Effector memory CD8-positive, alpha-beta T cell (primary cell): Measurements from ENCODE around the gene TMEM258.
A peak's percentile ranks its signal among the peaks of the same experiment; 100 is the strongest.

Source experiments
- ATAC-seq: fragments of 150-1000 bp; cut with Tn5 transposase; replicated peaks from 2 replicates; pipeline ENCODE4 v1.10.0; 2021; ENCODE audit warnings: mild to moderate bottlenecking, moderate library complexity
- DNase-seq, 3 experiments: peaks; one replicate each; pipeline ENCODE4 v3.0.0; 2021
- H3K27ac Mint-ChIP-seq, 2 donors: one replicate each; pipeline ENCODE4 v1.8.0; 2022; ENCODE audit warnings: mild to moderate bottlenecking in 2 of 2, mixed read lengths in 2 of 2, moderate library complexity in 2 of 2
- H3K27me3 Mint-ChIP-seq, 2 donors: one replicate each; pipeline ENCODE4 v1.8.0; 2022; ENCODE audit warnings: mixed read lengths in 2 of 2
- H3K36me3 Mint-ChIP-seq: one replicate; pipeline ENCODE4 v1.8.0; 2022; ENCODE audit warnings: mild to moderate bottlenecking, moderate library complexity, mixed read lengths; ENCODE audit not compliant: insufficient read depth
- H3K4me1 Mint-ChIP-seq, 2 donors: one replicate each; pipeline ENCODE4 v1.8.0; 2022; ENCODE audit warnings: low read depth in 2 of 2, mixed read lengths in 2 of 2
- H3K4me3 Mint-ChIP-seq, 2 donors: one replicate each; pipeline ENCODE4 v1.8.0; 2022; ENCODE audit warnings: mild to moderate bottlenecking in 2 of 2, mixed read lengths in 2 of 2, moderate library complexity in 2 of 2
- H3K9me3 Mint-ChIP-seq, 2 donors: one replicate each; pipeline ENCODE4 v1.8.0; 2022; ENCODE audit warnings: mixed read lengths in 2 of 2

The TMEM258 gene

DNA sequence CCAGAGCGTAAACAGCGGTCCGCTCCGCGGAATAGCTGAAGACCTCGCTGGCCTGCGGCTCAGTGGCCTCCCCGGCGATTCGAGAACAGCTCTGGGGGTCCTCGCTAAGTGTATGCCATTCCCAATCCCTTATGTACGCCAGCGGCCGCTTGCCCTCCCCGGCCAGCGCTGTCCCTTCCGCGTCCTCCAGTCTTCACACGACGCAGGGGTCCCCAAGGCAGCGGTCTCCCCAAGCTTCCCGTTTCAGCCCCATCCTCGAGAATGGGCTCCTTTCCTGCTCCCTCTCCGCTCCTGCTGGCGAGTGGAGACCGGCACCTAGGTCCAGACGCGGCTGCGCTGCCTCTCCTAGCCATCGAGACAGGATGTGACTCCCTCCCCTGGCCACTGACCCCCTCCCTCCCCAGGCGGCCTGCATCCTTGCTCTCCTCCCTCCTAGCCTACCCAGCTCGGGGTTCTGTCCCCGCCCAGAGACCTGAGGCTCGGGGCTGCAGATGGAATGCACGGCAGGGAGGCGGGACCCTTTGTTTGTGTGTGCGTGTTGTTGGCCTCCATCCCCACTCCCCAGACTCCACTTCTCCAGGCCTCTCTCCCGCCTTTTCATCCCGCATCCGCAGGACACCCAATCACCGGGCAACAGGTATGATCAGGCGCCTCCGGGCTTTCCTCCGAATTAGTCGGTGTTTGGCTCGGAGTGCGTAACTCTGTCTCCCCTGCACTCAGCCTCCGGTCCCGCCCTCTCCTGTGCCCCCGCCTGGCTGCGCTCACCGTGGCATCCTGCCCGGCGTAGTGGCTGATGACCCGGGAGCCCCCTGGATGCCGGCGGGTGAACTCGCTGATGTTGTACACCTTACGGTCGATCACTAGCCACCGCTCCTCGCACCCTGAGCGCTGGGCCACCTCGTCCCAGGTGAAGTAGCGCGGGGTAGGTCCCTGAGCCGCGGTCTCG, 23.7 kb upstream of the TMEM258 start:
- H3K4me3 Mint-ChIP-seq, result peak overlapping the region; percentile 88 to 95
- H3K27me3 Mint-ChIP-seq, result no peaks in the 10 kb centered on the region
- ATAC-seq, result peak; percentile 77
- peak; percentile 59 to 64 (median 62) for DNase-seq
- H3K4me1 Mint-ChIP-seq, result peaks cover 11 to 16% of the 10 kb centered on the region in 2 donors
- peak overlapping the region; percentile 70 to 93 for H3K27ac Mint-ChIP-seq
- H3K9me3 Mint-ChIP-seq, result no peaks in the 10 kb centered on the region
- peaks cover 8% of the 10 kb centered on the region for H3K36me3 Mint-ChIP-seq

DNA sequence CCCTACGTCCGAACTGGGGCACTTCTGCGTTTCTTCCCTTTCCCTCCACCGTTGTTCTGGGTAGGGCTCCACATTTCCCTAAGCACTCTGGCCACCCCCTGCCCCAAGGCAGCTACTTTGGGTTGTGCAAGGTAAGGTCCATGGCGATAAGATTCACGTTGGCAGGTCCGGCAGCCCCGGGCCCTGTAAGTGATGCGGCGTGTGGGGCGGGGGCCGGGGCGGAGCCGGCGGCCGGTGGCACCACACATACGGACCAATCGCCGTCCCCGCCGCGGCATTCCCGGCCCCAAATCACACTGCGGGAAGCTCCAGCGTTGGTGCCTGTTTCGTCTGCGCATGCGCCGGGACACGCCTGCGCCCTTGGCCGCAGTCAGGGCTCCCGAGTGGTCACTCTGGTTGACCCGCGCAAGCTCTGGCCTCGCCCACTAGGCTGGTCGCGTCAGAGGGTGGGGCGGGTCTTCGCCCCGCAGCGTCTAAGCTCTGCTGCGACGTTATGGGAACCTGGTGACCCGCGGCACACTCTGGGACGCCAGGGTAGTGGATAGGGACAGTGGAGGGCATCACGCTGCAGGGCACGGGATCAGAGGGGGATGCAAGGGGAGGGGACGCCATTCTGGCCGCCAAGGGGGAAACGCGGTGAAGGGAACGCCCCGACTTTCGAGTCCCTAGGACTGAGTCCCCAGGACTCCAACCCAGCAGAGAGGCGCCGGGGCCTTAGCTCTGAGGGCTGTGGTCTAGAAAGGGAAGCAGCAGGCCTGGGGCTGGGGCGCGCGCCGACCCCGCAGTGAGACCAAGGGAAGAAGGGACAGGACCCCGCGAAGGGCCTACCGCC, 22.8 kb upstream of the TMEM258 start:
- Mint-ChIP-seq H3K27ac (peak overlapping the region; percentile 70 to 93), H3K27me3 (no peaks in the 10 kb centered on the region), H3K9me3 (no peaks in the 10 kb centered on the region), H3K36me3 (peaks cover 8% of the 10 kb centered on the region), H3K4me3 (peak overlapping the region; percentile 88 to 95), H3K4me1 (peaks cover 11 to 16% of the 10 kb centered on the region in 2 donors)
- peak; percentile 8 for ATAC-seq
- peak in 2 of 3 experiments; percentile 17 to 34 for DNase-seq

DNA sequence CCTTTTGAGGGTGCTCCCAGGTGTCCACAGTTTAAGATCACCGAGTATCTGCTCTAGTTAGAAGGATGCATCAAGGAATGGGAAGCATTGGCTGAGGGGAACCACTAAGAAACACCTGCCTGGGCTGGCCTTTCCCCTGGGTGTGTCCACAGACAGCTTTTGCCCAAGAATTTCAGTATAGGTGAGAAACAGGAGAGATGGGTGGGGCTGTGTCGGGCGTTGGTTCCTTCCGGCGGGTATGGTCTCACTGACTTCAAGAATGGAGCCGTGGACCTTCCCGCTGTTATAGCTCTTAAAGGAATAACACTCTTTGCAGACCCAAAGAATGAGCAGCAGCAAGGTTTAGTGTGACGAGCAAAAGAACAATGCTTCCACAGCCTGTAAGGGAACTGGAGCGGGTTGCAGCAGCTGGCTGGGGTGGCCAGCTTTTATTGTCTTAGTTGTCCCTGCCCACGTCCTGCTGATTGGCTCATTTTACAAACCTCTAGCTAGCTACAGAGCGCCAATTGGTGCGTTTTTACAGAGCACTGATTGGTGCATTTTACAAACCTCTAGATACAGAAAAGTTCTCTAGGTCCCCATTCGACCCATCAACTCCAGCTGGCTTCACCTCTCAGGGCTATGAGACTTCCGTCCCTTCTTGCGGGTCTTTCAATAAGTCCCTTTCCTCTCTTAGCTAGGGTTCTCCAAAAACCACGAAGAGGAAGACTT, 22.0 kb upstream of the TMEM258 start:
- no peaks in the 10 kb centered on the region for H3K9me3 Mint-ChIP-seq
- no peak for DNase-seq

DNA sequence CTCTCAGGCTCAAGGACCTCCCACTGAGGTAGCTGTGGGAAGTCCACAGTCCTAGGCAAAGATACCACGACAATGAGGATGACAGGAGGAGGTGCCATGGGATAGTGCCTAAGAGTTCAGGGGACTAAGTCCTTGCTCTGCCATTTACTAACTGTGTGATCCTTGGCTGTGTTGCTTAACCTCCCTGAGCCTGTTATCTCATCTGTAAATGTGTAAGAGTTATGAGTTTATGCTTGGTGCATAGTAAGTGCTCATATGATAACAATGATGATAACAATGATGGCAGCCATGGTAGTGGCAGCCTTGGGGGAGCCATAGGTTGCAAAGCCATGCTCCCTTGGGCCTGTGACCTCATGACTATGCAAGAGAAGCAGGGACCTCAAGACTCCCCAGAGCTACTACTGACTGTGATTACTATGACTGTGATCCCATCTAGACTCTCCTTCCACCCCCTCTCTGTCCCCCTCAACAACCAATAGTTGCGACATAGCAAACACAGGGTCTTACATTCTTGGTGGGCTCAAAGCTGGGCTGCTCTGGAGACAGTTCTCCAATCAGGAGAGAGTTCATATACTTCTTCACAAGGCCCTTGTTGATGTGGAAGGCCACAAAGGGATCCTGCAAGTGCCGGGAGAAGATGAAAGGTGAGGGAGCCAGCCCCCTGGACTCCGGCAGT, 20.5 kb upstream of the TMEM258 start:
- no peak overlapping the region for H3K4me3 Mint-ChIP-seq
- peaks cover 8% of the 10 kb centered on the region for H3K36me3 Mint-ChIP-seq

More for the DNA sequence above, 22.0 kb upstream of the TMEM258 start:
- Mint-ChIP-seq H3K4me1 (peaks cover 11 to 16% of the 10 kb centered on the region in 2 donors), H3K27ac (peak overlapping the region in 1 of 2 donors; percentile 93), H3K4me3 (peak overlapping the region; percentile 88 to 95), H3K27me3 (no peaks in the 10 kb centered on the region), H3K36me3 (peaks cover 8% of the 10 kb centered on the region)
- ATAC-seq, result no peak

DNA sequence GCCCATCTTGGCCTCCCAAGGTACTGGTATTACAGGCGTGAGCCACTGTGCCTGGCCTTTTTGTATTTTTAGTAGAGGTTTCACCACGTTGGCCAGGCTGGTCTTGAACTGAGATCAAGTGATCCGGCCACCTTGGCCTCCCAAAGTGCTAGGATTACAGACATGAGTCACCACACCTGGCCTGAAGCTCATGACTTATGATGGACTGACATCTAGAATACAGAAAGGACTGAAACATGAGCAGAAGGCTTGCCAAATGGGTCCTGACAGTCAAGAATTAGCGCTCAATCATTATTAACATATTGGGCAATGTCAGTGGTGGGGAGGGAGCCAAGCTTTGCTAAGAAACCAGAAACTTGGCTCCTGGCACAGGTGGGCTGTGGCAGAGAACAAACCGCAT, 19.4 kb upstream of the TMEM258 start:
- no peak overlapping the region for H3K27ac Mint-ChIP-seq
- peaks cover 11 to 16% of the 10 kb centered on the region in 2 donors for H3K4me1 Mint-ChIP-seq
- no peaks in the 10 kb centered on the region for H3K27me3 Mint-ChIP-seq
- ATAC-seq (no peak), DNase-seq (no peak)
- H3K36me3 Mint-ChIP-seq, result peaks cover 8% of the 10 kb centered on the region
- H3K4me3 Mint-ChIP-seq, result no peak overlapping the region
- H3K9me3 Mint-ChIP-seq, result no peaks in the 10 kb centered on the region

More for the DNA sequence above, 20.5 kb upstream of the TMEM258 start:
- H3K27ac Mint-ChIP-seq, result no peak overlapping the region
- H3K27me3 Mint-ChIP-seq, result no peaks in the 10 kb centered on the region
- peaks cover 11 to 16% of the 10 kb centered on the region in 2 donors for H3K4me1 Mint-ChIP-seq
- ATAC-seq (no peak), DNase-seq (no peak)
- no peaks in the 10 kb centered on the region for H3K9me3 Mint-ChIP-seq

DNA sequence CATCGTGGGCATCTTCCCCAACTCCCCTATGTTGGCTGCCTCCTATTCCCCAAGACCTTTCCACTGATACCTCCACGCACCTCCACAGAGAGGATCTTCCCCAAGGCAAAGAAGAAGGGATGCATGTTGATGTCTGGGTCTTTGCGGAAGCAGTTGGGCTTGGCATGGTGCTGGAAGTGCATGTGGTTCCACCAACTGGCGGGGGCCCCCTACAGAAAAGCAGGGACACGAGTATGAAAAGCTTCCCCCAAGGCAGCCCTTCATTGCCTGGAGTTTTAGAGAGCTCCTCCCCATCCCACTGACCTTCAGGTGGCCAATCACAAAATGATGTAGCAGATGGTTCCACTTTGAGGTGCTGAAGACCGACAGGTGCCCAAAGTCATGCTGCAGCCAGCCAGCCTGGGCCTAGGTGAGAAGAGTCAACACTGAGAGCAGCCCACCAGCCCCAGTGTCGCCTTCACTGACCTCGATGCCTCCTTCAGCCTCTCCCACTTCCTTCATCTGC, 18.3 kb upstream of the TMEM258 start:
- Mint-ChIP-seq H3K9me3 (no peaks in the 10 kb centered on the region), H3K36me3 (peaks cover 2% of the 10 kb centered on the region), H3K27me3 (no peaks in the 10 kb centered on the region), H3K4me1 (peaks cover 5 to 9% of the 10 kb centered on the region in 2 donors), H3K27ac (no peak overlapping the region), H3K4me3 (no peak overlapping the region)
- no peak for DNase-seq
- no peak for ATAC-seq

DNA sequence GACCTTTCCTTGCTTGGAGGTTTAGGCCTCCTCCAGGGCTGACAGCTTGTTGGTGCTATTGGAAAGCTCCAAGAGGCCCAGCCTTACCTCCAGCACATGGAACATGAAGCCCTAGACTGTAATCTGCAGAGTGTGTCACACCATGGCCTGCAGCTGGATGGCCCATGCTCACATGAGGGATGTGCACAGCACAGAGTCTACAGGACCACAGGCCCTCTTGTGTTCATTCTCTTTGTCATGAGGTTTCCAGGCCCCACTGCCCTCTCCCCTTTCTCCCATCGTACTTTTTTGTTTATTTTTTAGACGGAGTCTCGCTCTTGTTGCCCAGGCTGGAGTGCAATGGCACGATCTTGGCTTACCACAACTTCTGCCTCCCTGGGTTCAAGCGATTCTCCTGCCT, 14.4 kb upstream of the TMEM258 start:
- Mint-ChIP-seq H3K9me3 (no peaks in the 10 kb centered on the region), H3K36me3 (no peaks in the 10 kb centered on the region), H3K27ac (no peak overlapping the region), H3K4me3 (no peak overlapping the region), H3K27me3 (no peaks in the 10 kb centered on the region), H3K4me1 (no peaks in the 10 kb centered on the region)
- DNase-seq (no peak), ATAC-seq (no peak)

DNA sequence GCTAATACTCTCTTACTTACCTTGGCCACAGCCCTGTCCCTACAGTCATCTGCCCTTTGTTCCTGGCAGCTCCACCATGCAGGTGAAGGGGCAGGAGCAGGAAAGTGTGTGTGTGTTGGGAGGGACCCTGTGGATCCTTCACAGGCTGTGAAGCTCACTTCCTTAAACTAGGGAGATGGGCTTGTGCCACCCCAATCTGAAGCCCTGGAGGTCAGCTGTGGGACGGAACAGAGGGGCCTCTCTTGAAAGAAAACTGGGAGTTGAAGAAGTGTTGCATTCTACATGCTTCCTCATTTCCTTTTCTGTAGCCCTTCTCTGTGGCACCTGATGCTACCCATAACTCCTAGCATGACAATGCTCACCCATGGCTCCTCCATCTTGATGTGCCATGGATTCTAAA, 12.7 kb upstream of the TMEM258 start:
- Mint-ChIP-seq H3K4me1 (no peaks in the 10 kb centered on the region), H3K9me3 (no peaks in the 10 kb centered on the region), H3K27me3 (no peaks in the 10 kb centered on the region), H3K27ac (peak overlapping the region in 1 of 2 donors; percentile 45), H3K36me3 (no peaks in the 10 kb centered on the region), H3K4me3 (no peak overlapping the region)
- ATAC-seq (no peak), DNase-seq (no peak)

DNA sequence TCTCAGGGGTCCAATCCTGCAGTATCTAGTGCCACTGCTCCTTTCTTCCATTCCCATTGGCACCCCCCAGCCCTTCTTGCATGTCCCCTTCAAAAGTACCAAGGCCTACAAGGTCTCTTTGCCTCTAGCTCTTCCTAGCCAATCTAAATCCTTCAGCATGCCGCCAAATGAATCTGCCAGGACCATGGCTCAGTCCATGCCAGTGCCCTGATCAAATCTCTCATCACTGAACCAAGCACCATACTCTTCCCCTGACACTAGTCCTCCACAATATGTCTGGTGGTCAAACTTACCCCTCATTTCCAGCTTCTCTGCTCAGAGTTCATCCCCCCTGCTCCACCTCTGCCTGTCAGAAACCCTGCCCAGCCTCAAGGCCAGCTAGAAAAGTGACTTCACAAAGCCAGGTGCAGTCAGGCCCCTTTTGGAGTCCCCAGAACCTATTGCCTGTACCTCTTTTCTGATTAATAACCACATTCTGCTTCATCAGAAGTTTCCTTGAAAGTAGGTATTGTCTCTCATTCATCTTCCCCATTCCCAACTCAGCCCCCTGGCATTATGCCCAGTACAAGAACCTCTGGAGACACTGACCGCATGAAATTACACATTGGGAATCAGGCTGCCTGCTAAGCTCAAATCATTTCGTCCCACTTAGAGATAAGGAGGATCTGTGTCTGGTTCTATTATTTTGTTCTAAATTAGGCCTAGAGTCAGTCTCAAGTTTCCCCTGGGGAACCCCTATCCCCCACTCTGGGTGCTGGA, 11.7 kb upstream of the TMEM258 start:
- no peaks in the 10 kb centered on the region for H3K27me3 Mint-ChIP-seq
- no peaks in the 10 kb centered on the region for H3K9me3 Mint-ChIP-seq
- DNase-seq, result no peak
- no peaks in the 10 kb centered on the region for H3K36me3 Mint-ChIP-seq
- no peaks in the 10 kb centered on the region for H3K4me1 Mint-ChIP-seq
- no peak overlapping the region for H3K4me3 Mint-ChIP-seq
- H3K27ac Mint-ChIP-seq, result no peak overlapping the region
- no peak for ATAC-seq

DNA sequence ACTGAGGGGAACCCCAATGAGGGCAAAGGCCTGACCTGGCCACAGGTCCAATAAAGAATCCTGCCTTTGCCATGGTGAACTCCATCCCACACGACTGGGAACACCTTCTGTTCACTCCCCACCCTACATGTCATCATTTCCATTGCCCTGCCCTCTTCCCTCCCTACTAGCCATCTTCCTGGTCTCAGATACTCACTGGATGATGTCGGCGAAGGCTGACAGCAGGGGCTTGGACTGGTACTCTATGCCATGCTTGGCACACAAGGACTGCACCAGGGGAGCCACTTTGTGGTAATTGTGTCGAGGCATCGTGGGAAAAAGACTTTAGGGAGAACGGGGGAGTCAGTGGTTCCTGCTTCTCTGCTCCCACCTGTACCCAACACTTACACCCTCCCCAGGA, 10.2 kb upstream of the TMEM258 start:
- Mint-ChIP-seq H3K4me1 (peaks cover 0 to 2% of the 10 kb centered on the region in 2 donors), H3K4me3 (no peak overlapping the region), H3K9me3 (no peaks in the 10 kb centered on the region), H3K36me3 (no peaks in the 10 kb centered on the region), H3K27ac (no peak overlapping the region), H3K27me3 (no peaks in the 10 kb centered on the region)
- no peak for DNase-seq
- ATAC-seq, result no peak

DNA sequence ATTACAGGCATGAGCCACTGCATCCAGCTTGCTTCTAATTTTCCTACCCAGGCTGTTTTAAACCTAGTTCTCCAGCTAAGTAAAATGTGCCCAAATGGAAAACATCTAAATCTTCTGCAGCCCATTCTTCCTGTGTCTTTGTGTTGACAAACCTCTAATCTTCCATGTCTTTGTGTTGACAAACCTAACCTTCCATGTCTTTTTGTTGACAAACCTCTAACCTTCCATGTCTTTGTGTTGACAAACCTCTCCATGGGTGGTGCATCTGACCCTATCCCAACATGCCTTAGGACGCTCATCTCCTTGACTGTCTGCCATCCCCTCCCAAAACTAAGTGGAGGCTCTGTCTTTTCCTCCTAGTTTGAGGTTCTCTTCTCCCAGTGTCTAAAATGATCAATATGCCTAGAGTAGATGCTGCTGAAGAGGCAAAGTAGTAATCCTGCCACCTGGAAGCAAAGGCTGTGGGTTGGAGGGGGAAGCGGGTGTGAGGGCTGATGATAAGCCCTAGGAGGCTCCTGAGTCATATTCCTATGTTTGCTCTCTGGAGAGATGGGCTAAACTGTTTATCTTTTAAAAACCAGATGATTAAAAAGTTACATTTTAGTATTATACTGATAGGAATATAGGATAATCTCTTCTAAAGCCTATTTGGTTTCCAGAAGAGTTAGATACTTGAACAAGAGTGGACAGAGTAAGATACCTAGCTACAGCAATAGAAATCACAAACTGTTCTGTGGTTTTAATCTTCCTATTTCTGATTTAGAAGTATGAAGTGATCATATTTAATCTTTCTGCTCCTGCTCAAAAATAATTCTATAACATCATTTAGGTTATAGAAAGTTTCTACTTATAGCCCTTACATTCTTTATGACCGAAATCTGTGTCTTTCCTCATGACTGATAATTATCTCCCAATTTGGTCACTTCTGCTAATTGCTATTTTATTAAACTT, 8.2 kb upstream of the TMEM258 start:
- no peak for ATAC-seq
- Mint-ChIP-seq H3K36me3 (peaks cover 5% of the 10 kb centered on the region), H3K4me3 (no peak overlapping the region)

More for the DNA sequence above, 8.2 kb upstream of the TMEM258 start:
- H3K4me1 Mint-ChIP-seq, result peaks cover 0 to 3% of the 10 kb centered on the region in 2 donors
- no peak for DNase-seq
- H3K9me3 Mint-ChIP-seq, result no peaks in the 10 kb centered on the region
- peak overlapping the region in 1 of 2 donors; percentile 51 for H3K27ac Mint-ChIP-seq
- no peaks in the 10 kb centered on the region for H3K27me3 Mint-ChIP-seq
